Stomach (tissue), 9 donors: Measurements from ENCODE around the gene LINGO4. TPM values are rescaled to one million over a fixed set of nuclear protein-coding genes. Genes with fewer than 3 reads are reported as not detected.

Experiments used
- DNase-seq, 2 donors: peaks; one replicate each; pipeline versions ENCODE4 v3.0.0 to v3.0.0-alpha.2; 2013 to 2019
- H3K27ac ChIP-seq, 5 donors: fragments of 200-600 bp in 4 of 5; sonication (generic) in 4 of 5; one replicate each; pipeline ENCODE4 v1.5.1; 2013 to 2019; ENCODE audit warnings: mild to moderate bottlenecking in 1 of 5, moderate library complexity in 1 of 5
- H3K27me3 ChIP-seq, 3 donors: fragments of 200-600 bp; sonication (generic); one replicate each; pipeline ENCODE4 v1.5.1; 2017 to 2019; ENCODE audit warnings: mixed run types in 1 of 3
- H3K36me3 ChIP-seq, 4 donors: fragments of 200-600 bp; sonication (generic); 1 replicate in 3 of 4; 2 replicates in 1 of 4; pipeline ENCODE4 v1.5.1; 2016 to 2019
- H3K4me1 ChIP-seq, 4 donors: fragments of 200-600 bp; sonication (generic); one replicate each; pipeline ENCODE4 v1.5.1; 2016 to 2019
- H3K4me3 ChIP-seq, 4 donors: fragments of 200-600 bp; sonication (generic) in 3 of 4; one replicate each; pipeline ENCODE4 v1.5.1; 2016 to 2019; ENCODE audit warnings: mild to moderate bottlenecking in 1 of 4
- H3K9me3 ChIP-seq, 4 donors: fragments of 200-600 bp; sonication (generic); one replicate each; pipeline ENCODE4 v1.5.1; 2016 to 2019
- CTCF ChIP-seq, 7 experiments: fragments of 450-650 bp in 4 of 7; fragments of 200-600 bp in 3 of 7; sonication (generic) in 3 of 7; IDR thresholded peaks; one replicate each; pipeline ENCODE4 v1.5.1; 2016 to 2019; ENCODE audit warnings: antibody characterized with exemption in 7 of 7, control low read depth in 2 of 7, mild to moderate bottlenecking in 1 of 7
- EP300 ChIP-seq: sonication (generic); formaldehyde crosslinking; IDR thresholded peaks from one replicate; pipeline ENCODE4 v1.6.1; 2017; ENCODE audit warnings: antibody characterized with exemption
- POLR2A ChIP-seq, 4 donors: fragments of 450-650 bp; IDR thresholded peaks; one replicate each; pipeline ENCODE4 v1.6.1; 2016; ENCODE audit warnings: antibody characterized with exemption in 4 of 4, control low read depth in 2 of 4, mild to moderate bottlenecking in 1 of 4, moderate library complexity in 1 of 4
- POLR2AphosphoS5 ChIP-seq, 3 donors: sonication (generic); formaldehyde crosslinking; IDR thresholded peaks; one replicate each; pipeline ENCODE4 v1.6.1; 2016; ENCODE audit warnings: antibody characterized with exemption in 3 of 3
- WGBS, 5 donors: extraction: QIAGEN DNeasy Blood & Tissue Kit in 3 of 5; methylation state at CpG; one replicate each; pipeline versions ENCODE4 v1.1.5 to v1.1.7; 2013 to 2018; 5-methylcytosine and 5-hydroxymethylcytosine counted together
- intact Hi-C: fragments of 100-400 bp; cut with DNase I; formaldehyde crosslinking; loops from one replicate; pipeline ENCODE4 v1.15.1; 2023; ENCODE audit warnings: low total_unique reads
- polyA plus RNA-seq, 3 donors: library from polyadenylated mRNA; stranded (reverse); fragments of 200-250 nt; gene quantifications; one replicate each; pipeline ENCODE4 v1.2.3, GENCODE V29; 2013
- total RNA-seq, 5 donors: library from RNA; depleted of rRNA; stranded (reverse); fragments of >200 nt; gene quantifications; one replicate each; pipeline versions ENCODE4 v1.1.0 to v1.2.3, GENCODE V29; 2014 to 2016
- donor health status: healthy with polysubstance abuse.
- donor health status: Bipolar disorder and iron deficiency.
- donor health status: healthy.

LINGO4 gene
- total and polyA plus RNA-seq, 8 donors, result 0.06 to 3.2 TPM; not detected in 6

- H3K4me1 ChIP-seq, result peaks cover 30 to 46% (median 40%) of the 10 kb centered on the region in 4 donors
- H3K9me3 ChIP-seq, result no peaks in the 10 kb centered on the region
- H3K27ac ChIP-seq, result no peak overlapping the region
- peaks cover 0 to 49% (median 24%) of the 10 kb centered on the region in 3 donors for H3K27me3 ChIP-seq
- no peak overlapping the region for H3K4me3 ChIP-seq
- intact Hi-C loops, result no loop called here
- DNase-seq, result no peak
- H3K36me3 ChIP-seq, result no peaks in the 10 kb centered on the region
- 83 to 97% (median 94%) methylated on average over 2 of the region's 2 CpGs for WGBS, 5 donors
- TF ChIP-seq POLR2AphosphoS5 (IDR thresholded peaks at IDR 0.05) (no peak), CTCF (IDR thresholded peaks at IDR 0.05) (no peak), EP300 (no peak), POLR2A (IDR thresholded peaks at IDR 0.05) (no peak)
Measured at GRCh38 chr1:151841141-151841540, 35.9 kb upstream of the LINGO4 start.

DNA sequence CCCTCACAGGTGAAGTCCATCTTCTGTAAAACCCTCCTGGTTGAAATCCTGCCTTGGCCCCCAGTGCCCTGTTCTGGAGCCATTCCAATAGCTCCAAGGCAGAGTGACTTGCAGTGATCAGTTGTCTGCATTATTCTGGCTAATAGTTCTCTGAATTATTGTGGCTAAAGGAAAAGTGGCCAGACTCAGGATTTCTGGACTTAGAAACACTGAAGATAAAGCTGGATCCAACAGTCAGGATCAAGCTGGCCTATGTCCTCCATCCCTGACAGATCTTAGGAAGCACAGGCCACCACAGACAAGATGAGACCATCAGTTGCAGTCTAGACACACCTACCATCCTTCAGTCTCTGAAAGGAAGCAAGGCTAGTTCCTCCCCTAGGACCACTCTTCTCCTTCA, 35.2 kb upstream of the LINGO4 start:
- Histone ChIP-seq H3K4me1 (peaks cover 30 to 43% (median 40%) of the 10 kb centered on the region in 4 donors), H3K27me3 (peaks cover 0 to 50% (median 24%) of the 10 kb centered on the region in 3 donors), H3K4me3 (peak overlapping the region; percentile 47 to 54 (median 50)), H3K36me3 (no peaks in the 10 kb centered on the region), H3K9me3 (no peaks in the 10 kb centered on the region), H3K27ac (peak overlapping the region; percentile 83 to 88 (median 85))
- intact Hi-C loops, result no loop called here
- TF ChIP-seq POLR2AphosphoS5 (IDR thresholded peaks at IDR 0.05), result no peak
- no peak for TF ChIP-seq CTCF (IDR thresholded peaks at IDR 0.05)
- TF ChIP-seq EP300, result no peak
- TF ChIP-seq POLR2A (IDR thresholded peaks at IDR 0.05), result no peak
- DNase-seq, result no peak

DNA sequence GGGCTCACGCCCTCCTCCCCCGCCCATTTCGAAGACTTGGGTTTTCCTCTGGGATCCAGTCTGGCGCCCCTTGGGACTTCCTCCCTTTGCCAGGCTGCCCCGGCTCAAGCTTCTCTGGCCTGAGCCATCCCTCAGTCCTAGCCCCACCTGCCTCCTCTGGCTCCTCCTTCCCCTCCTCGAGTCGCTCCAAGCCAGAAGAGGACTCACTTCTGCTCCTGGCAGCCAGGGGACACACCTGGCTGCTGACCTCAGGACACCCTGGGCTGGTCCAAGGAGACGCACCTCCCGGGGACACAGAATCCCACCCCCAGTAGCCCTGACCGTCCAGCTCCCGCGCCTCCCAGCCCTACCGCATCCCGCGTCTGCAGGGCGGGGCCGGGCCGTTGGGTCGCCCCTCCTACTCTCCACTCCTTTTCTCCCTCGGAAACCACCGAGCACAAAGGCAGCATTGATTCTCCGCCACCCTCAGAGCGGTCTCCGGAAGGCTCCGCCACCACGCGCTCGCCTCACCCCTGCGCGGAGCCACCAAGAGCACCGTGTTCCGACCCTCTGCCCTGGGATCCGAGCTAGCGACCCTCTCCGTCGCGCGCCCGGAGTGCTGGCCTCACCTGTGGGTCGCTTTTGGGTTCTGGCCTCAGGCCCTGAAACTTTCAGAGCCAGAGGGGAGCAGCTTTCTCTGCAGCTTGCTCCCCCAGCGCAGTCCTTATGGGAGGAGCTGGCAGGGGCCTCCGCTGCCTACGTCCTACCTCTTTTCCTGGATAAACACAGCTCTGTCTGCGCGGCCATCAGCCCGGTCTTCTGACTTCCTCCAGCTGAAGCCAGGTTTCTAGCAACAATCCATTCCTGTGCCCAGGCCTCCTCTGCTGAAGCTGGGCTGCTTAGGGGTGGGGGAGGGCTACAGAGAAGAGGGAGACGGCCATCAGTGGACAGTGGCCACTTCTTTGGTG, 34.5 kb upstream of the LINGO4 start, which contains the start of gene C2CD4D:
TSS of gene C2CD4D (minus strand) at position 364 of the 947 bp plus-strand sequence. CDS start 831 bp downstream, outside the sequence.
- DNase-seq, result peak; percentile 76 to 94
- TF ChIP-seq CTCF (IDR thresholded peaks at IDR 0.05) (peak in 1 of 7 experiments; percentile 17), POLR2A (IDR thresholded peaks at IDR 0.05) (peak in 2 of 4 donors; percentile 26 to 75), POLR2AphosphoS5 (IDR thresholded peaks at IDR 0.05) (peak in 2 of 3 donors; percentile 82 to 91), EP300 (no peak)
- 4 to 7% (median 4%) methylated on average over 28 to 47 of the region's 47 CpGs for WGBS, 5 donors
- Histone ChIP-seq H3K9me3 (no peaks in the 10 kb centered on the region), H3K36me3 (no peaks in the 10 kb centered on the region), H3K4me1 (peaks cover 30 to 43% (median 40%) of the 10 kb centered on the region in 4 donors), H3K27me3 (peaks cover 0 to 57% (median 24%) of the 10 kb centered on the region in 3 donors), H3K4me3 (peak within 1 kb of the TSS; percentile 47 to 54 (median 50)), H3K27ac (peak within 1 kb of the TSS; percentile 83 to 88 (median 85))
- intact Hi-C loops, result no loop called here

- TF ChIP-seq POLR2A (IDR thresholded peaks at IDR 0.05) (no peak), EP300 (no peak), POLR2AphosphoS5 (IDR thresholded peaks at IDR 0.05) (no peak), CTCF (IDR thresholded peaks at IDR 0.05) (no peak)
- H3K27ac ChIP-seq, result peak overlapping the region; percentile 83 to 88 (median 85)
- H3K9me3 ChIP-seq, result no peaks in the 10 kb centered on the region
- peaks cover 30 to 43% (median 40%) of the 10 kb centered on the region in 4 donors for H3K4me1 ChIP-seq
- no peak for DNase-seq
- H3K36me3 ChIP-seq, result no peaks in the 10 kb centered on the region
- intact Hi-C loops, result no loop called here
- peaks cover 0 to 60% (median 24%) of the 10 kb centered on the region in 3 donors for H3K27me3 ChIP-seq
- H3K4me3 ChIP-seq, result peak overlapping the region; percentile 47 to 54 (median 50)
- WGBS, 5 donors, result 39 to 69% (median 57%) methylated on average over 16 of the region's 16 CpGs
Measured at GRCh38 chr1:151839082-151839412, 33.8 kb upstream of the LINGO4 start.
